GM12874 (cell line): Measurements from ENCODE around the gene C22orf23.

Experiments used
- TF ChIP-seq, protein P1 (sequence below): IDR thresholded peaks from 2 replicates; pipeline ENCODE4 v1.5.1; 2011; ENCODE audit warnings: low read depth, mild to moderate bottlenecking, control low read depth, low read length, moderate library complexity; ENCODE audit not compliant: insufficient read depth

The C22orf23 gene

DNA sequence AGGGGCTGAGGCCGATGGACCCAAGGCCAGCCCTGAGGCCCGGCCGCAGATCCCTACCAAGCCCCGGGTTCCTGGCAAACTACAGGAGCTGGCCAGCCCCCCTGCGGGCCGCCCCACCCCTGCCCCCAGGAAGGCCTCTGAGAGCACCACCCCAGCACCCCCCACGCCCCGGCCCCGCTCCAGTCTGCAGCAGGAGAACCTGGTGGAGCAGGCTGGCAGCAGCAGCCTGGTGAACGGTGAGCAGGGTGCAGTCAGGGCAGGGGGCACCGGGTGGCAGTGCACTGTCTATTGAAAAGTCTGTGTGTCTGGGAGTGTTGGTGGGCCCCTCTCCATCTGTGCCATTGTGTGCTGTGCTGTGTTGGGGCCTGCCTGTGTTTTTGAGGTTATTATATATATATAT lies 31.2 kb downstream of the C22orf23 start:
- TF ChIP-seq, protein P1, sequence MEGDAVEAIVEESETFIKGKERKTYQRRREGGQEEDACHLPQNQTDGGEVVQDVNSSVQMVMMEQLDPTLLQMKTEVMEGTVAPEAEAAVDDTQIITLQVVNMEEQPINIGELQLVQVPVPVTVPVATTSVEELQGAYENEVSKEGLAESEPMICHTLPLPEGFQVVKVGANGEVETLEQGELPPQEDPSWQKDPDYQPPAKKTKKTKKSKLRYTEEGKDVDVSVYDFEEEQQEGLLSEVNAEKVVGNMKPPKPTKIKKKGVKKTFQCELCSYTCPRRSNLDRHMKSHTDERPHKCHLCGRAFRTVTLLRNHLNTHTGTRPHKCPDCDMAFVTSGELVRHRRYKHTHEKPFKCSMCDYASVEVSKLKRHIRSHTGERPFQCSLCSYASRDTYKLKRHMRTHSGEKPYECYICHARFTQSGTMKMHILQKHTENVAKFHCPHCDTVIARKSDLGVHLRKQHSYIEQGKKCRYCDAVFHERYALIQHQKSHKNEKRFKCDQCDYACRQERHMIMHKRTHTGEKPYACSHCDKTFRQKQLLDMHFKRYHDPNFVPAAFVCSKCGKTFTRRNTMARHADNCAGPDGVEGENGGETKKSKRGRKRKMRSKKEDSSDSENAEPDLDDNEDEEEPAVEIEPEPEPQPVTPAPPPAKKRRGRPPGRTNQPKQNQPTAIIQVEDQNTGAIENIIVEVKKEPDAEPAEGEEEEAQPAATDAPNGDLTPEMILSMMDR, result no peak

DNA sequence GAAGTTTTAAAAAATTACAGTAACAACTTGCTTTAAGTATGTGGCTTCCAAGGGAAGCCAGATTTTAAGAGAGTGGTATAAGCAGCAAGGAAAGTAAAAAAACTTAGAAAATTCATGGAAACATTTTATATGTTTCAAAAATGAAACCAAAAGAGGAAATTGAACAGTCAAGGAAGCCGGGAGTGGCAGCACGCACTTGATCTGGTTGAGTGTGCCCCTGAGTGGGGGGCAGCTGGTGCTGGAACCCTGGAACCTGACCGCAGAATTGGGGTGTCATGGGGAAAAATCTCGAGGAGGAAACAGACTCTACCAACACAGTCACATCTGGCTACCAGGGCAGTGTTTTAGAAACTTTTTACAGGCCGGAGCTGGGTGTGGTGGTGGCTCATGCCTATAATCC lies 33.3 kb downstream of the C22orf23 start:
- TF ChIP-seq, protein P1, result no peak

GRCh38 chr22:37918580-37919270 lies 34.7 kb downstream of the C22orf23 start:
- TF ChIP-seq, protein P1, result no peak

DNA sequence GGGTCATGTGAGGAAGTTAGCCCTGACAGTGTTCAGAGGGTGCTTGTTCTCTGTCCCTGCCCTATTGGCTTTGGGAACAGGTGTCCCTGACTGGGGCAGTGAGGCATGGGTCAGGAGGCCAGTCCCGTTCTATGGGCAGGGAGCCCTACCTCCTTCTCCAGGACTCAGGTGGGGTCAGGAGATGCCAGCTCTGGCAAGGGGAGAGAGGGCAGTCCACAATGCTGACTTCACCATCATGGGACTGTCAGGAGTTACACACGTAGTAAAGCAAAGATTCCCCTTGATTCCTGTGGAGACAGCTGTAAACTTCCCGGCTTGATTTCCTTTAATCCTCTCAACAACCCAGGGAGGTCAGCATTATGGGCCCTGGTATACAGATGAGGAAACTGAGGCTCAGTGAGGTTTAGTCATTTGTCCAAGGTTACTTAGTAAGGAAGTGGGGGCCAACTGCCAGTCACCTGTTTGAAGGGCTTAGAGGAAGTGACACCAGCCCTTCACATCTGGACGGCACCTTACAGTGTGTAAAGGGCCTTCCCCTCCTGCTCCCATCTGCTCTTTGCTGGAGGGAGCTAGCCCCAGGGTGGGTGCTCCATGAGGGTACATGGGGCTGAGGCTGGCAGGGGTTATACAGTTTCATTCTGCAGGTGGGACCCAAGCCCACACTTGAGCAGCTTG lies 35.4 kb downstream of the C22orf23 start:
- TF ChIP-seq, protein P1, result no peak

DNA sequence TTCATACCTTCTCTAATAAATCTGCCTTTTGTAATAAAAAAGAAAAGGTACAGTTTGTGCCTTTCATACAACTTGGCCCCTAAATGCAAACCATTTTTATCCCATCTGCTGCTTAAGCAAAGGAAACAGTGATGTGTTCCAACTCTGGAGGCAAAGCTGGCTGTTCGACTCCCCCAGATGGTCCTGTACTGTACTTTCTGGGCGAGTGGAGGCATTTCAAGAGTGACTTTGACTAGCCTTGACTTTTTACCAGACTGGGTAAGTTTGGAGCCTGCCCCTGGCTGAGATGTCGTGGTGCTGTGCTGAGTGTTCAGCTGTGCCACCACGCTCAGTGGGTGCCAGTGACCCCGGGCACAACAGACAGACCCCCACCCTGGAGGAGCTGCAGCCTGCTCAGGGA lies 37.1 kb downstream of the C22orf23 start:
- TF ChIP-seq, protein P1, result no peak

- TF ChIP-seq, protein P1, result no peak
Measured at GRCh38 chr22:37913233-37913721, 40.1 kb downstream of the C22orf23 start.

DNA sequence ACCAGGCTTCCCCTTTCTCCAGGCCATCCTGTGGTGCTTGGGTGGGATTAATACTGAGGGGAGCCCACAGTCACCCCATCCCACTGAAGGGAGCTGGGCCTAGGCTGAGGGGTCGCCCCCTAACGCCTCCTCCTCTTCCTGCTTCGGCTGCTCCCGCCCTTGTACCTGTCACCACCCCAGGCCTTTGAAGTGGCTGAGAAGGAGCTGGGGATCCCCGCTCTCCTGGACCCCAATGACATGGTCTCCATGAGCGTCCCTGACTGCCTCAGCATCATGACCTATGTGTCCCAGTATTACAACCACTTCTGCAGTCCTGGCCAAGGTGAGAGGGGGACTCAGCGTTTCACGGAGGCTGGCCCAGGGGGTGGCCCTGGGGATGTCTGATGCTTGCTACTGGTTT lies 41.2 kb downstream of the C22orf23 start:
- TF ChIP-seq, protein P1, result no peak
